ENCODE data around the gene GPR55.

The GPR55 gene

GRCh38 chr2:230872151-230872967 is 52.7 kb downstream of the GPR55 start:
- no peak for TF ChIP-seq CTCF (conservative IDR thresholded peaks at IDR 0.05)
- no peak overlapping the region for H3K27ac ChIP-seq

GRCh38 chr2:230871361-230872150 is 53.5 kb downstream of the GPR55 start:
- TF ChIP-seq CTCF (conservative IDR thresholded peaks at IDR 0.05) = no peak
- no peak overlapping the region for H3K27ac ChIP-seq

- no peak overlapping the region for H3K27ac ChIP-seq
- TF ChIP-seq CTCF (conservative IDR thresholded peaks at IDR 0.05) = no peak
Observed at GRCh38 chr2:230870544-230871360, 54.3 kb downstream of the GPR55 start.

- H3K27ac ChIP-seq = no peak overlapping the region
- TF ChIP-seq CTCF (conservative IDR thresholded peaks at IDR 0.05) = no peak
Observed at GRCh38 chr2:230869914-230870543, 55.0 kb downstream of the GPR55 start.

- TF ChIP-seq CTCF (conservative IDR thresholded peaks at IDR 0.05) = no peak
- no peak overlapping the region for H3K27ac ChIP-seq
Observed at GRCh38 chr2:230868947-230869913, 55.8 kb downstream of the GPR55 start.

- TF ChIP-seq CTCF (conservative IDR thresholded peaks at IDR 0.05) = no peak
- H3K27ac ChIP-seq = no peak overlapping the region
Observed at GRCh38 chr2:230868161-230868946, 56.7 kb downstream of the GPR55 start.
